Measurements from ENCODE around the gene F3.

F3 gene

DNA sequence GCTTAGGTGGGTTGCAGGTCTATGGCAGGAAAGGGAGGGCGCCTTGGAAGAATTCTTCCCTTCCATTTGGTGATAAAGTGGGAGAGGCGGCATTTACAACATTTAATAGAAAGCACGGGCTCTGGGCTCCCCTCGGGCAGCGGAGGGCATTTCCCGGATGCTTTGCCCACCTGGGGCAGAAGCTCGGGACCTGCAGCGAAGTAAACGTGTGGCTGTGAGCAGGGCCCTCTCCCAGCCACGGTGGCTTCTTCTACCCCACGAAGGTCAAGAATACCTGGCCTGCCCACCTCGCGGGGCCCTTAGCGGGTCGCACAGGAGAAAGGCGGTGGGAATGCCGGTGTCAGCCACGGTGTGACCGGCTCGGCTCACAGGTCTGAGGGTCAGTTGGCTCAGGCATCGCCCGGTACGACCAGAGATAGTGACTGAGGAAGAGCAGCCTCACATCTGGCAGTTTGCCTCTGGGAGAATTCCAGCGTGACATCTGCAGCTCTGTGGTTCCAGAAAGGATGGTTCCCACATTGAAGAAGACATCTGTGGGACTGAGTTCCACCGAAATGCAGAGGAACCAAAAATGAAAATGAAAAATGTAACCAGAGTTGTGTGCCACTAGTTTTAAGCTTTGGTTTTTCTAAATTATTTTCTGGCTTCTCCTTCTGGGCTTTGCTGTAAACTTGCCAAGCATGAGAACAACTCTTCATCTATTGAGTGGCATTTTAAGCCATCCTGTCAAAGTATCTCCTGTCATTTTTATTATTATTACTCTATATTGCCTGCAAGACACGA lies 720 bp upstream of the F3 start:
- H3K4me3 ChIP-seq (ENCODE audit: low read length), result peak overlapping the region; percentile 58
- DNase-seq (ENCODE audit: low read depth), result no peak

GRCh38 chr1:94540440-94541245 lies 916 bp downstream of the F3 start:
- H3K4me3 ChIP-seq (ENCODE audit: low read length), result peak overlapping the region; percentile 77
- no peak for TF ChIP-seq CTCF (IDR thresholded peaks at IDR 0.05; ENCODE audit: insufficient read depth, low read depth, low read length, missing control alignments)
- DNase-seq (ENCODE audit: low read depth), result no peak

More for the DNA sequence above, 720 bp upstream of the F3 start:
- TF ChIP-seq CTCF (IDR thresholded peaks at IDR 0.05; ENCODE audit: insufficient read depth, low read depth, low read length, missing control alignments), result no peak

DNA sequence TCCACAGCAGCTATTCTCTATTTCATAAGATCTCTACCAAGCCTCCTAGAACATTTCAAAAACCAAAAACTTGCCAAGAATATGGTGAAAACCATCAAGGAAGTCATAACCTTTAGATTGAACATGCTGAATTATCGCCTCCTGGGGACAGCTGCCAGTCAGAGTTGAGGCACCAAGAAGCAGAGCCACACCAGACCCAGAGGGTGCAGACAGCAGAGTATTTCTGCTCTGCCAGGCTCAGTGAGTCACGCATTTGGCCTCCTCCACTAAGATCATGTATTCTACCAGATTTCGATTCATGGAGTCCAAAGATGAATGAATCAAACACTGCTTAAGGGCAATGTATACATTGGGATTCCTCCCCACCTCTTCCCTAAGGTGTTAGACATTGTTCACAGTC lies 2.1 kb downstream of the F3 start:
- peak; percentile 77 for DNase-seq (ENCODE audit: low read depth)
- peak overlapping the region; percentile 77 for H3K4me3 ChIP-seq (ENCODE audit: low read length)
- no peak for TF ChIP-seq CTCF (IDR thresholded peaks at IDR 0.05; ENCODE audit: insufficient read depth, low read depth, low read length, missing control alignments)

DNA sequence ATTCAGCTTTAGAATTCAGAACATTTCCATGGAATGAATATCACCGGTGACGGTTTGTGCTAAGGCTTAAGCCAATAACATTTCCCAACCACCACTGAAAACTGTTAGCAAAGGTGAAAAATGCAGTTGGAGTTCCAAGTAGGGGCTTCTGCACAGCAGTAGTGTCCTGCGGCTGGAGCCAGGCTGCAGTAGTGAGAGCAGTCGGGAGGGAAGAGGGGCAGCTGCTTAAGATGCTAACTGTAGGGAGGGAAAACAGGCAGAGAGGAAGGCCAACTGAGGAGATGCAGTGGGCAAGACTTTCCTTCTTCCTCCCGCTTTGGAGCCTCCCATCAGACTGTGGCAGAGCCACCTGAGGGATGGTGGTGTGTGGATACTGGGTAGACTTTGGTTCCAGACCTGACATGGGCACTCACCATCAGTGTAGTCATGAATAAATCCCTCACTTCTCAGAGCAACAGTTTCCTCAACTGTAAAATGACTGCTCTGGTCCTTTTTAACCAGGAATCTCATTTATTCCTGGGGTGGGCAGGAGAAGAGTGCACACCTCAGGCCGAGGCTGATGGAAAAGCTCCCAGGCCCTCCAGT lies 3.2 kb downstream of the F3 start:
- no peak for DNase-seq (ENCODE audit: low read depth)
- peak; percentile 20 for TF ChIP-seq CTCF (IDR thresholded peaks at IDR 0.05; ENCODE audit: insufficient read depth, low read depth, low read length, missing control alignments)
- peak overlapping the region; percentile 77 for H3K4me3 ChIP-seq (ENCODE audit: low read length)

- TF ChIP-seq CTCF (IDR thresholded peaks at IDR 0.05; ENCODE audit: insufficient read depth, low read depth, low read length, missing control alignments), result no peak
- H3K4me3 ChIP-seq (ENCODE audit: low read length), result no peak overlapping the region
- no peak for DNase-seq (ENCODE audit: low read depth)
These were observed 4.3 kb downstream of the F3 start for GRCh38 chr1:94537254-94537653.

- no peak for DNase-seq (ENCODE audit: low read depth)
- TF ChIP-seq CTCF (IDR thresholded peaks at IDR 0.05; ENCODE audit: insufficient read depth, low read depth, low read length, missing control alignments), result no peak
- no peak overlapping the region for H3K4me3 ChIP-seq (ENCODE audit: low read length)
These were observed 5.7 kb downstream of the F3 start for GRCh38 chr1:94535879-94536278.

All from epithelial cell of esophagus (primary cell).